Naive thymus-derived CD4-positive, alpha-beta T cell (primary cell): Measurements from ENCODE around the gene MBD3L3. TPM values are rescaled to one million over a fixed set of nuclear protein-coding genes. Genes with fewer than 3 reads are reported as not detected.

Experiments used
- ATAC-seq: fragments of 150-1000 bp; cut with Tn5 transposase; 2 replicates; pipeline ENCODE4 v1.10.0; 2021; ENCODE audit warnings: mild to moderate bottlenecking, moderate library complexity
- CTCF ChIA-PET: fragments of 350-600 bp; sonication (Branson Sonifier 250); formaldehyde crosslinking; loops from one replicate; lab custom pipeline; 2021; ENCODE audit warnings: antibody characterized with exemption; lab: Charles Lee
- POLR2A ChIA-PET: fragments of 350-600 bp; sonication (Branson Sonifier 250); formaldehyde crosslinking; loops from one replicate; lab custom pipeline; 2021; ENCODE audit warnings: antibody characterized with exemption, inconsistent platforms; lab: Charles Lee
- DNase-seq, 9 donors: peaks; one replicate each; pipeline versions ENCODE4 v3.0.0 to v3.0.0-alpha.2; 2020 to 2022; ENCODE audit warnings: mixed read lengths in 1 of 9
- H3K27ac ChIP-seq: one replicate; pipeline ENCODE4 v1.7.0; 2013; ENCODE audit warnings: mild to moderate bottlenecking, low read depth, low read length, moderate library complexity
- H3K27me3 ChIP-seq, 2 donors: one replicate each; pipeline ENCODE4 v1.7.0; 2013; ENCODE audit warnings: low read length in 2 of 2, mild to moderate bottlenecking in 2 of 2, moderate library complexity in 2 of 2; ENCODE audit not compliant: control insufficient read depth in 2 of 2, insufficient read depth in 2 of 2
- H3K36me3 ChIP-seq, 3 experiments: 1 replicate in 2 of 3; 2 replicates in 1 of 3; pipeline ENCODE4 v1.7.0; 2013; ENCODE audit warnings: low read length in 3 of 3, mild to moderate bottlenecking in 3 of 3, moderate library complexity in 1 of 3; ENCODE audit not compliant: insufficient read depth in 3 of 3, control insufficient read depth in 2 of 3
- H3K4me1 ChIP-seq, 2 donors: one replicate each; pipeline ENCODE4 v1.7.0; 2013; ENCODE audit warnings: low read length in 2 of 2, mild to moderate bottlenecking in 2 of 2, moderate library complexity in 1 of 2; ENCODE audit not compliant: control insufficient read depth in 2 of 2, insufficient read depth in 2 of 2
- H3K4me3 ChIP-seq: 2 replicates; pipeline ENCODE4 v1.7.0; 2013; ENCODE audit warnings: mild to moderate bottlenecking, low read length
- H3K9me3 ChIP-seq, 3 experiments: 1 replicate in 2 of 3; 2 replicates in 1 of 3; pipeline ENCODE4 v1.7.0; 2013; ENCODE audit warnings: low read length in 3 of 3; ENCODE audit not compliant: control insufficient read depth in 2 of 3
- H3K27ac Mint-ChIP-seq, 9 donors: one replicate each; pipeline ENCODE4 v1.8.0; 2020 to 2022; ENCODE audit warnings: mixed read lengths in 9 of 9, mild to moderate bottlenecking in 8 of 9, moderate library complexity in 5 of 9, inconsistent platforms in 2 of 9
- H3K27me3 Mint-ChIP-seq, 5 donors: one replicate each; pipeline ENCODE4 v1.8.0; 2021 to 2022; ENCODE audit warnings: mixed read lengths in 5 of 5, mild to moderate bottlenecking in 1 of 5
- H3K36me3 Mint-ChIP-seq, 5 donors: one replicate each; pipeline ENCODE4 v1.8.0; 2020 to 2022; ENCODE audit warnings: mixed read lengths in 5 of 5, mild to moderate bottlenecking in 3 of 5, inconsistent platforms in 1 of 5
- H3K4me1 Mint-ChIP-seq, 7 donors: one replicate each; pipeline ENCODE4 v1.8.0; 2020 to 2022; ENCODE audit warnings: mixed read lengths in 7 of 7, mild to moderate bottlenecking in 3 of 7, inconsistent platforms in 1 of 7
- H3K4me3 Mint-ChIP-seq, 10 donors: one replicate each; pipeline ENCODE4 v1.8.0; 2020 to 2022; ENCODE audit warnings: mild to moderate bottlenecking in 10 of 10, mixed read lengths in 10 of 10, moderate library complexity in 6 of 10, inconsistent platforms in 2 of 10
- H3K9me3 Mint-ChIP-seq, 11 donors: one replicate each; pipeline ENCODE4 v1.8.0; 2020 to 2022; ENCODE audit warnings: mixed read lengths in 11 of 11, mild to moderate bottlenecking in 4 of 11, inconsistent platforms in 1 of 11, moderate library complexity in 1 of 11
- intact Hi-C, 2 donors: fragments of 100-400 bp; cut with micrococcal nuclease; formaldehyde crosslinking; loops; one replicate each; pipeline ENCODE4 v1.15.1; 2023
- polyA plus RNA-seq, 2 donors: library from polyadenylated mRNA; unstranded; fragments of 300-500 nt; fragmentation: Illumina TruSeq; gene quantifications; one replicate each; pipeline ENCODE4 v1.2.3, GENCODE V29; 2021
- total RNA-seq, 6 experiments: library from RNA in 5 of 6; stranded (reverse) in 5 of 6; gene quantifications; 1 replicate in 5 of 6; 2 replicates in 1 of 6; pipeline ENCODE4 v1.2.3 and lab custom pipeline; 2021 to 2026

The MBD3L3 gene
- total and polyA plus RNA-seq, 7 experiments from 2014 or later, result not detected

DNA sequence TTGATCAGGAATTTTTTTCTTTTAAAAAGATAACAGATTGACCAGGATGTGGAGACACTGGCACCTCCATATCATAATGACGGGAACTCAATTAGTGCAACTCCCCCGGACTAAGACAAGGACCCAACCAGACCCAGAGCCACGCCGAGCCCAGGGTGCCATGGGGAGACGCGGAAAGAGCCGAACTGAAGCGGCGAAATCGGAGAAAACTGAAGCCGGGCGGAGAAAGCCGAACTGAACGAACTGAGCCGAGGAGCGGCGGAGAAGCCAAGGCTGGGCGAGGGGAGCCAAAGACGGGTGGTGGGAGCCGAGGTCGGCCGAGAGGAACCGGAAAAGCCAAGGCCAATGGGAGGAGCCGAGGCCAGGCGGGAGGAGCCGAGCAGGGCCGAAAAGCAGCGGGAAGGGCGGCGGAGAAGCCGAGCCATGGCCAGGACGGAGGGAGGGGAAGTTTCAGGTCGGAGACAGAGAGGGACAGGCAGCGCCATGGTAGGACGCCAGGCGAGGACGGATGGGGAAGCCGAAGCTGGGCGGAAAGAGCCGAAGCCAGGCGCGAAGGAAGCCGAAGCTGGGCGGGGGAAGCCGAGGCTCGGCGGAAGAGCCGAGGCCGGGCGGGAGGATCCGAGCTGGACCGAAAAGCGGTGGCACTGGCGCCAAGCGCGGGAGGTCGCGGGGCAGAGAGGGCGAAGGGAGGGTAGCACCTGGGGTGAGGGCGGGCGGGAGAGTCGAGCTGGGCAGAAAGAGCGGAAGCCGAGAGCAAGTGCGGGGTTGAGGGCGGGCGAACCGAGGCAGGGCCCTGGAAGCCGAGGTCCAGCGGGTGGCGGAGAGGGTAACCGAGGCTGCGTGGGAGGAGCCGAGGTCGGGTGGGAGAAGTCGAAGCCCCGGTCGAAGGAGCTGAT, 40.5 kb upstream of the MBD3L3 start:
- H3K27ac ChIP-seq, result peak overlapping the region; percentile 79
- peaks cover 0 to 8% (median 0%) of the 10 kb centered on the region in 5 donors for H3K27me3 Mint-ChIP-seq
- H3K9me3 Mint-ChIP-seq, result peaks cover 15 to 38% (median 27%) of the 10 kb centered on the region in 11 donors
- ChIA-PET POLR2A (interaction anchor here (0.6 to 1.9 kb wide), 9 partner anchors 14 to 674 kb away, joined by 3 to 17 read pairs (median 4); partner anchors contain the start of genes ARHGEF18, KHSRP and ZNF557), CTCF (interaction anchor here (1.5 kb wide), 1 partner anchor 255 kb away, joined by 3 read pairs; no protein-coding TSS in a partner anchor)
- H3K36me3 Mint-ChIP-seq, result peaks cover 8 to 17% (median 13%) of the 10 kb centered on the region in 5 donors
- H3K36me3 ChIP-seq, result no peaks in the 10 kb centered on the region
- ATAC-seq (peak; percentile 95), DNase-seq (peak; percentile 72 to 93 (median 90))
- peaks cover 0 to 26% (median 0%) of the 10 kb centered on the region in 3 experiments for H3K9me3 ChIP-seq
- no peaks in the 10 kb centered on the region for H3K27me3 ChIP-seq
- peak overlapping the region; percentile 88 to 98 (median 94) for H3K27ac Mint-ChIP-seq
- peaks cover 11 to 41% (median 30%) of the 10 kb centered on the region in 7 donors for H3K4me1 Mint-ChIP-seq
- peak overlapping the region; percentile 98 for H3K4me3 ChIP-seq
- intact Hi-C loops, result loop anchor here (1.0 to 2.0 kb wide), 5 partner anchors 16 to 674 kb away; partner anchors contain the start of genes ZNF557 (in 2 of the 2), ARHGEF18 (in 1 of the 2), KHSRP (in 1 of the 2) and TRAPPC5 (in 1 of the 2)
- peaks cover 6 to 17% of the 10 kb centered on the region in 2 donors for H3K4me1 ChIP-seq
- peak overlapping the region; percentile 90 to 97 (median 93) for H3K4me3 Mint-ChIP-seq

GRCh38 chr19:7098096-7098495, 39.6 kb upstream of the MBD3L3 start:
- Mint-ChIP-seq H3K27ac (peak overlapping the region; percentile 88 to 98 (median 94)), H3K9me3 (peaks cover 15 to 45% (median 30%) of the 10 kb centered on the region in 11 donors), H3K36me3 (peaks cover 8 to 17% (median 13%) of the 10 kb centered on the region in 5 donors), H3K4me3 (peak overlapping the region; percentile 90 to 97 (median 93)), H3K4me1 (peaks cover 11 to 41% (median 30%) of the 10 kb centered on the region in 7 donors), H3K27me3 (peaks cover 0 to 8% (median 0%) of the 10 kb centered on the region in 5 donors)
- H3K4me1 ChIP-seq, result peaks cover 6 to 17% of the 10 kb centered on the region in 2 donors
- intact Hi-C loops, result loop anchor here (2.0 kb wide), 4 partner anchors 15 to 673 kb away; partner anchors contain the start of genes ARHGEF18 (in 1 of the 2), KHSRP (in 1 of the 2) and TRAPPC5 (in 1 of the 2)
- H3K9me3 ChIP-seq, result peaks cover 0 to 29% (median 0%) of the 10 kb centered on the region in 3 experiments
- CTCF ChIA-PET, result no interaction called here
- ATAC-seq (no peak), DNase-seq (no peak)
- no peak overlapping the region for H3K4me3 ChIP-seq
- no peaks in the 10 kb centered on the region for H3K27me3 ChIP-seq
- H3K27ac ChIP-seq, result no peak overlapping the region
- no peaks in the 10 kb centered on the region for H3K36me3 ChIP-seq
- POLR2A ChIA-PET, result interaction anchor here (0.7 to 1.9 kb wide), 6 partner anchors 13 to 311 kb away, joined by 3 to 10 read pairs (median 4); partner anchors contain the start of gene ZNF557

- ChIA-PET CTCF (no interaction called here), POLR2A (interaction anchor here (0.6 to 1.1 kb wide), 2 partner anchors 13 to 1133 kb away, joined by 3 to 5 read pairs; no protein-coding TSS in a partner anchor)
- H3K4me3 Mint-ChIP-seq, result peak overlapping the region in 5 of 10 donors; percentile 35 to 62 (median 38)
- H3K4me1 Mint-ChIP-seq, result peaks cover 5 to 19% (median 7%) of the 10 kb centered on the region in 7 donors
- H3K4me1 ChIP-seq, result peaks cover 2 to 5% of the 10 kb centered on the region in 2 donors
- no peak for DNase-seq
- H3K9me3 ChIP-seq, result peaks cover 12 to 81% (median 33%) of the 10 kb centered on the region in 3 experiments
- H3K27me3 Mint-ChIP-seq, result no peaks in the 10 kb centered on the region
- H3K27ac ChIP-seq, result no peak overlapping the region
- intact Hi-C loops, result no loop called here
- peaks cover 4 to 20% (median 9%) of the 10 kb centered on the region in 3 experiments for H3K36me3 ChIP-seq
- H3K27ac Mint-ChIP-seq, result no peak overlapping the region
- ATAC-seq, result no peak
- peak overlapping the region; percentile 36 for H3K4me3 ChIP-seq
- H3K36me3 Mint-ChIP-seq, result peaks cover 0 to 41% (median 24%) of the 10 kb centered on the region in 5 donors
- H3K9me3 Mint-ChIP-seq, result peaks cover 3 to 90% (median 61%) of the 10 kb centered on the region in 11 donors
- H3K27me3 ChIP-seq, result no peaks in the 10 kb centered on the region
Measured at GRCh38 chr19:7088999-7089398, 30.5 kb upstream of the MBD3L3 start.

GRCh38 chr19:7083076-7083956, 24.8 kb upstream of the MBD3L3 start:
- H3K4me3 Mint-ChIP-seq, result peak overlapping the region in 4 of 10 donors; percentile 9 to 60 (median 39)

GRCh38 chr19:7078008-7078407, 19.5 kb upstream of the MBD3L3 start:
- H3K36me3 ChIP-seq, result peaks cover 73 to 98% (median 85%) of the 10 kb centered on the region in 3 experiments

More at GRCh38 chr19:7083076-7083956, 24.8 kb upstream of the MBD3L3 start:
- POLR2A ChIA-PET, result interaction anchor here (0.6 to 3.4 kb wide), 6 partner anchors 12 to 718 kb away, joined by 3 to 23 read pairs (median 6); partner anchors contain the start of gene ZNF557
- H3K27me3 Mint-ChIP-seq, result no peaks in the 10 kb centered on the region
- peaks cover 59 to 76% (median 63%) of the 10 kb centered on the region in 3 experiments for H3K36me3 ChIP-seq
- H3K4me1 Mint-ChIP-seq, result peaks cover 0 to 12% (median 3%) of the 10 kb centered on the region in 7 donors
- H3K4me1 ChIP-seq, result no peaks in the 10 kb centered on the region
- ATAC-seq, result no peak
- H3K4me3 ChIP-seq, result peak overlapping the region; percentile 1
- DNase-seq, result peak in 2 of 9 donors; percentile 20 to 26
- CTCF ChIA-PET, result no interaction called here
- peaks cover 45 to 98% (median 66%) of the 10 kb centered on the region in 3 experiments for H3K9me3 ChIP-seq
- H3K27ac Mint-ChIP-seq, result peak overlapping the region in 5 of 9 donors; percentile 1 to 75 (median 53)
- intact Hi-C loops, result loop anchor here (1.0 to 2.0 kb wide), 2 partner anchors 14 to 15 kb away; partner anchors contain the start of gene ZNF557 (in 1 of the 2)
- H3K27ac ChIP-seq, result no peak overlapping the region
- H3K36me3 Mint-ChIP-seq, result peaks cover 18 to 78% (median 68%) of the 10 kb centered on the region in 5 donors
- peaks cover 6 to 96% (median 75%) of the 10 kb centered on the region in 11 donors for H3K9me3 Mint-ChIP-seq
- H3K27me3 ChIP-seq, result no peaks in the 10 kb centered on the region

More at GRCh38 chr19:7078008-7078407, 19.5 kb upstream of the MBD3L3 start:
- Histone ChIP-seq H3K4me1 (no peaks in the 10 kb centered on the region), H3K27ac (no peak overlapping the region), H3K9me3 (peaks cover 24 to 69% (median 40%) of the 10 kb centered on the region in 3 experiments), H3K4me3 (no peak overlapping the region), H3K27me3 (no peaks in the 10 kb centered on the region)
- ChIA-PET POLR2A (interaction anchor here (0.6 to 1.7 kb wide), 3 partner anchors 8 to 555 kb away, joined by 4 to 6 read pairs (median 5); partner anchors contain the start of gene ZNF557), CTCF (interaction anchor here (0.6 to 0.7 kb wide), 2 partner anchors 9 to 921 kb away, joined by 3 to 4 read pairs; no protein-coding TSS in a partner anchor)
- ATAC-seq (no peak), DNase-seq (peak in 1 of 9 donors; percentile 25)
- intact Hi-C loops, result no loop called here
- H3K27me3 Mint-ChIP-seq, result no peaks in the 10 kb centered on the region
- H3K36me3 Mint-ChIP-seq, result peaks cover 26 to 96% (median 84%) of the 10 kb centered on the region in 5 donors
- peak overlapping the region in 1 of 9 donors; percentile 19 for H3K27ac Mint-ChIP-seq
- peaks cover 6 to 82% (median 56%) of the 10 kb centered on the region in 11 donors for H3K9me3 Mint-ChIP-seq
- peak overlapping the region in 1 of 10 donors; percentile 18 for H3K4me3 Mint-ChIP-seq
- H3K4me1 Mint-ChIP-seq, result peaks cover 0 to 8% (median 3%) of the 10 kb centered on the region in 7 donors
